Measurements from ENCODE around the gene DLEU7.

DLEU7 gene
- total RNA-seq = 0 to 0.15 (median 0) reads per million in 4 donors

GRCh38 chr13:50843257-50844083 is at the start of gene DLEU7:
DLEU7 (minus strand) TSS chr13:50843692; CDS start chr13:50843646, 46 bp downstream.
- DNase-seq = no peak

DNA sequence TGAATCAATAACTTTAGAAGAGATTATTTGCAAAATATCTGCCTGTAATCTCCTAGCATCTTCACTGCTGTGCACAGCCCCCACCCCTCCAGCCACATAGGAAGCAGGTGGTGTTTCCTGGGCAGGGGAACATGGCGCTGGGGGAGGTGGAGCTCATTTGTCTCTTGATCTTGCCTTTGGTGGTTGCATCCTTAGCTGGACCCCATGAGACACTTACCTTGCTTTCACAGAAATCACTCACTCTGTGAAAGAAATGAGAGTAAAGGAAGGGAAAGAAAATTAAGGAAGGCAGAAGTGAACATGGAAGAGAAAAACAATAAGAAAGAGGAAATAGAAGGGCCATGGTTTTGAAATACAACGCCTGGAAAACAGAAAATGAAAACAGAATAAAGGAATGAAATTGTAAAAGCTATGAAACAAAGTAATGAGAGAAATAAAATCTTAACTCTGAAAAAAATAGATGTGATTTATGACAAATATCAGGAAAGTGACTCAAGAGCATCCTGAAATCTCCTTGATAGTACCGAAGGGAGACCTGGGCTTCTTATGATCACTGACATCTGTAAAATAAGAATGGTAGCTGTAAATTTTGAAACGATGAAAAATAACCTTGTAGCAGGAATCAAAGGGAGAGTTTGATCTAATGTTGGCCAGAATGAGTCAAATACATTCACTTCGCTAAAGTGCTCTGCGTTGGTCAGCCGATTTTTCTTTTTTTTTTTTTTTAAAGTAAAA is 48.9 kb upstream of the DLEU7 start:
- peak in 4 of 5 donors; percentile 9 to 79 (median 20) for DNase-seq

GRCh38 chr13:50891206-50891605 is 47.7 kb upstream of the DLEU7 start:
- DNase-seq = no peak

GRCh38 chr13:50889317-50889716 is 45.8 kb upstream of the DLEU7 start:
- no peak for DNase-seq

- DNase-seq = no peak
These were observed 44.9 kb upstream of the DLEU7 start for GRCh38 chr13:50888362-50888761.

- DNase-seq = no peak
These were observed 43.7 kb upstream of the DLEU7 start for GRCh38 chr13:50887151-50887550.

DNA sequence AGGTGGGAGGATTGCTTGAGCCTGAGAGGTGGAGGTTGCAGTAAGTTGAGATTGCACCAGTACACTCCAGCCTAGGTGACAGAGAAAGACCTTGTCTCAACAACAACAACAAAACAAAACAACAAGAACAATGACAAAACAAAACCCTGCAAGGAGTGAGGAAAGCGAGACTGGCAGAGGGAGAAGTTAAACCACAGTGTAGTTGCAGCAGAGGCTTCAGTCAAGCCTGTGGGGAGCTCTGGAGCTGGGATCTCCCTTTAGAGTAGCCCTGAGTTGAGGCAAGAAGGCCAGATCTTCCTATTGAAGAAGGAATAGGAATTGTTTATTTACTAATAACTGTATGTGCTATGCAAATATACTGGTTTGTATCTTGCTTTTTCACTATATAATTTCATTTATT is 40.8 kb upstream of the DLEU7 start:
- no peak for DNase-seq

DNA sequence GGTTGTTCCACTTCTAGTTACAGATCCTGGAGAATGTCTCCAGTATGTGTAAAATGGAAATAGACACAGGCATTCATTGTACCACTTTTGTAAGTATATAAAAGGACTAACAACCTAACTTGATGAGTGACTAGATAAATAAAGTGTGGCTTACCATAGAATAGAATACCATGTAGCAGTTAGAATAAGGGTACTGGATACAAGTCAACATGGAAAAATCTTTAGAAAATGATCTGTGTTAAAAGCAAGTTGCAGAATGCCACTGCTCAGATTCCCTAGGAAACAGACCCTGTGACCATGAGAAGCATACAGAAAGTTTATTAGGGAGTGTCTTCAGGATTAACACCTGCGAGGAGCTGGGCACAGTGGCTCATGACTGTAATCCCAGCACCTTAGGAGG is 40.2 kb upstream of the DLEU7 start:
- no peak for DNase-seq

DNA sequence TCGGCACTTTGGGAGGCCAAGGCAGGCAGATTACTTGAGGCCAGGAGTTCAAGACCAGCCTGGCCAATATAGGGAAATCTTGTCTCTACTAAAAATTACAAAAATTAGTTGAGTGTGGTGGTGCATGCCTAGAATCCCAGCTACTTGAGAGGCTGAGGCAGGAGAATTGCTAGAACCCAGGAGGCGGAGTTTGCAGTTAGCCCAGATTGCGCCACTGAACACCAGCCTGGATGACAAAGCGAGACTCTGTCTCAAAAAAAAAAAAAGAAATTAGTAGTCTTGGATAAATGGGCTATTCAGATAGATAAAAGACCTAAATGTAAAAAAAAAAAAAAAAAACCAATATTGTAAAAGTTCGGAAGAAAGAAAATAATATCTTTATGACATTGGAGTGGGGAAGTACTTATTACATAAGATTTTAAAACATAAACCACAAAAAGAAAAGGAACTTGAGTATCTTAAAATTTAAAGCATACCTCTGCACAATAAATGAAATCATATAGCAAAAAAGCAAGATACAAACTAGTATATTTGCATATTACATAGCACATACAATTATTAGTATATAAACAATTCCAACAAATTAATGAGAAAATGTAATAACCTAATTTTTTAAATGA is 39.4 kb upstream of the DLEU7 start:
- no peak for DNase-seq

GRCh38 chr13:50873991-50874390 is 30.5 kb upstream of the DLEU7 start:
- DNase-seq = no peak

GRCh38 chr13:50873467-50873866 is 30.0 kb upstream of the DLEU7 start:
- no peak for DNase-seq

DNA sequence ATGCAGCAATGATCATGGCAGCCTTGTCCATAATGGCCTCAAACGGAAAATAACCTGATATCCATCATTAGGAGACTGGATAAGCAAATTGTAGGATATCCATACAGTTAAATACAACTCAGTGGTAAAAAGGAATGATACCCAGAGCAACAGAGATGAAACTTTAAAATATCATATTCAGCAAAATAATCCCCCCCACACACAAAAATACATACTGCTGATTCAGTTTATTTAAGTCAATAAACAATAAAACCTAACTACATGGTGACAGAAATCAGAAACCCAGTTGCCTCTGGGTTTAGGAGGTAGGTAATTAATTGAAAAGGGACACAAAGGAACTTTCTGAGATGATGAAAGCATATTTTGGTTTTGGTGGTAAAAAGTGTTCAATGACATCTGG is 27.9 kb upstream of the DLEU7 start:
- no peak for DNase-seq

- no peak for DNase-seq
These were observed 24.1 kb upstream of the DLEU7 start for GRCh38 chr13:50867637-50867945.

DNA sequence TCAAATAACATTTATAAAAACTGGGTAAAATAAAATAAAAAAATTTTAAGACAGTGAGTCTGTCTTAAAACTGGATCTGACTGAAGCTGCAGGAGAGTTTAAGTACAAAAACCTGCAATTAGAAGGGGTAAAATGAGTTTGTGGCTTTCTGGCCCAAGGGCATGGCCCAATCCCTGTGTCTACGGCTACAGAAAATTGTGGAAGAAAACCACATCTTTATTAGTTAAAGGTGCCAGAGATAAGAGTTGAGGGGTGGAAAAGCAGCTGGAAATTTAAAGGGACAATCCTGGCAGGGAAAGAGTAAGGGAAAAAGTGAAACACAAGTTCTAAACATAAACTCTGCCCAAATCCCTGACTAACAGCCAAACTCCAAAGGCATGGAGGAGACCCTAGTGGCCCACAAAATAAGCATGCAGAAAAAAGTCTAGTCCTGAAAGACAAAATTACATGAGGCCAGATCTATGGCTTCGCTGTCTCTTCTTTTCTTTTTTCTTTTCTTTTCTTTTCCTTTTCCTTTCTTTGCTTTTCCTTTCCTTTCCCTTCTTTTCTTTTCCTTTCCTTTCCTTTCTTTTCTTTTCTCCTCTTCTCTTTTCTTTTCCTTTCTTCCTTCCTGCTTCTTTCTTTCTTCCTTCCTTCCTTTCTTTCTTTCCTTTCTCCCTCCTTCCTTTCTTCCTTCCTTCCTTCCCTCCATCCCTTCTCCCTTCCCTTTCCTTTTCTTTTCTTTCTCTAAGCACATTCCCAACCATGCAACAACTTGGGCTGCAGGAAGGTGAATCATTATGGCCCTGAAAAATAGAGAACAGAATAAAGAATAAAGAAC is 23.5 kb upstream of the DLEU7 start:
- no peak for DNase-seq

DNA sequence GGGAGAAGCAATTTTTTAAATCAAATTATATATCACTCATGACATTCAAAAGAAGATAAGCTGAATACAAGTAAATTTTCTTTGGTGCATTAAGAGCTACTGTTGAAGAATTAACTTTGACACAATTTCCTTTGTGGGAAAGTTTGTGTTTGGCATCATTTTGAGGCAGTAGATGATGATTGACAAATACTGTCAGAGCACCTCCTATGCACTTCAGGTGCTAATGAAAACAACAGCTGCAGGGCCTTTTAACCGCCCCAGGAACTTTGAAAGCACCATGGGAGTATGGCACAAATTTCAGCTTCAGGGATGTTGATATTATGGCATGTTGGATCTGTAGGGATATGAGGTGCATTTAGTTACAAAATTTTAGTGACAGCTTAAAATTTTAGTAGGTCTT is 21.0 kb upstream of the DLEU7 start:
- no peak for DNase-seq

GRCh38 chr13:50855681-50856080 is 12.2 kb upstream of the DLEU7 start:
- no peak for DNase-seq

- DNase-seq = no peak
These were observed 7.0 kb upstream of the DLEU7 start for GRCh38 chr13:50850445-50850844.

- no peak for DNase-seq
These were observed 4.0 kb upstream of the DLEU7 start for GRCh38 chr13:50847501-50847900.

DNA sequence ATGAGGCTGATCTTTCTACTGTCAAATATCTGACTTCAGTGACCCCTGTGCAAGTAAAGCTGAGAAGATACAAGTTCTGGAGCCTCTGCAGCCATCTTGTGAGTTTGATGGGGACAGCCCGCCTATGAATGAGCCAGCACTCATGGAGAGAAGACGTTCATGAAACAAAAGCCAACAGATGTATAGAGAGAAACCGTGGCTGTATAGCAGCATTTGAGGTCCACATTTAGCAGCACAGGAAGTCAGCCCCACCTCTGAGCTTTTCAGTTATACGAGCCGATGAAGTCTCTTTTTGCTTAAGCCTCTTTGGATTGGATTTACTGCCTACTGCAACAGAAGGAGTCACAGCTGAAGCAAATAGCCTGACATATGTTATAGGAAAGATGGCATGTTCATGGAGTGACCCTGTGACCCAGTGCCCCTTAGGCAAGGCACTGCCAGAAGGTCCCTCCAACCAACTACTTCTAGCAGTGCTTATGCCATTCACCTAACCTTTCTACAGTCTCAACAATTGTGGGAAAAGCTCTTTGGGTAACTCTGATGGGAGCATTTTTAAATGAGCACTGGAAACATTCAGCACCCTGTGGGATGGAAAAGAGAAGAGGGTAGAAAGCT is 3.5 kb upstream of the DLEU7 start:
- DNase-seq = no peak

GRCh38 chr13:50845211-50845610 is 1.7 kb upstream of the DLEU7 start:
- no peak for DNase-seq

DNA sequence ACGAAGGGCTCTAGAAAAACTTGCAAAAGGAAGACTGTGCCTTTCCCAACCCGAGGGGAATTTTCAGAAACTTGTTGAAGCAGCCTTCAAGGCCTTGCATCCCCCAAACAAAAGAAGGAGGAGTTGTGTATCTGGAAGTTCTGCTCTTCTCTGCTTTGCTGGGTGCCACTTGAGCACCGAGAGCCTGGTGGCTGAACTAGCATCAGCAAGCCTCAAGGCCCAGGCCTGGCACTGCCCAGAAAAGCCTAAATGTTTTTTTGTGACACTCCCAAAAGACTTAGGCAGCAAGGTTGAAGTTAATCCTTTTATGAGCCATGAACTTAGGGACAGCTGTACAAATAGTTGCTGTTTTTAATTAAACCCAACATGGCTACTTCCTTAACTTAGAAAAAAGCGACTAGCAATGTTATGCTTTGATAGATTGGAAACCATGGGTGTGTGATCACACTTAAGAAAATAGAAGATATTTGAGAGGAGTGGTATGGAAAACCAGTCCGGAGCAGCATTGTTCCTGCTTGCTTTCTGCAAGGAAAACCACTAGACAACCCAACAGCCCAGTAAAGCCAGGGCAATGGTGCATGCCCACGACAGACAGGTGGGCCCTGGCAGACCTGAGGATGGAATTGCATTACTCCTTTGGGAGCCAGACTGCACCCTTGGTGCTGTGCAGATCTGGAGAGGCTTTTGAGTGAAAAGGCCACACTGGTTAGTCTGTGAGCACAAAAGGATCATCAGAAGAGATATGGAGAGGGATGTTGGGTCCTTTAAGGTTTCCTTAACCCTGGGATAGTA is 788 bp upstream of the DLEU7 start:
- DNase-seq = no peak

DNA sequence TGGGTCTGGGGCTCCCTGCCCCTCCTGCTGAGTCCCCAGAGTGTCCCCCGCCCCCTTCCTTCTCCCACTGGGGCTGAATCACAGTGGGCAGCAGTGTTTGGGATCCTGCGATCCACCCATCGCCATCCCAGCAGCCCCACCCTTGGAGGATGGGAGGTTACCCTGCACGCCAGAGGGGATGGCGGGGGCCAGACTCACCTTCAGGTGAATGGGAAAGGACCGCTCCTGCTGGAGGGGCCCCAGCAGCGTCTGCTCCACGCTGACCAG is 569 bp downstream of the DLEU7 start:
- DNase-seq = no peak
